Caki2 (cell line): ENCODE measurements around the gene LRRC27. TPM values are rescaled to one million over a fixed set of nuclear protein-coding genes. Genes with fewer than 3 reads are reported as not detected.
A peak's percentile ranks its signal among the peaks of the same experiment; 100 is the strongest.
"Not testable (repeated sequence)": the region's sequence is repeated elsewhere in the genome, so short reads cannot be mapped to it uniquely, and the experiment has no call there.

Experiments
- DNase-seq: peaks from one replicate; pipeline ENCODE4 v3.0.0-alpha.2; 2015; ENCODE audit warnings: low read depth
- in situ Hi-C: cut with HindIII; loops from 2 replicates; pipeline ENCODE4 v1.10.0; 2016; ENCODE audit warnings: low sequenced_read_pairs, low pct_unique_long_range_greater_than_20kb, mixed read lengths
- total RNA-seq: library from RNA; depleted of rRNA; stranded (reverse); fragments of >200 nt; shearing (Covaris generic); gene quantifications from 2 replicates; pipeline ENCODE4 v1.2.3, GENCODE V29; 2014; ENCODE audit warnings: low replicate concordance

The LRRC27 gene
- total RNA-seq, 1 experiment from 2014 or later = 13.6 TPM

- DNase-seq = no peak
- in situ Hi-C loops = no loop called here
These were observed 15.9 kb downstream of the LRRC27 start for GRCh38 chr10:132347931-132348267.

- DNase-seq = no peak
- in situ Hi-C loops = no loop called here
These were observed 17.8 kb downstream of the LRRC27 start for GRCh38 chr10:132349766-132350165.

- in situ Hi-C loops = no loop called here
- DNase-seq = no peak
These were observed 18.4 kb downstream of the LRRC27 start for GRCh38 chr10:132350391-132350790.

- in situ Hi-C loops = no loop called here
- no peak for DNase-seq
These were observed 19.0 kb downstream of the LRRC27 start for GRCh38 chr10:132350946-132351345.

- in situ Hi-C loops = no loop called here
- DNase-seq = no peak
These were observed 19.6 kb downstream of the LRRC27 start for GRCh38 chr10:132351611-132352010.

- DNase-seq = peak; percentile 43
- in situ Hi-C loops = not testable (repeated sequence)
These were observed 20.7 kb downstream of the LRRC27 start for GRCh38 chr10:132352462-132353308.

- DNase-seq = no peak
- in situ Hi-C loops = no loop called here
These were observed 21.7 kb downstream of the LRRC27 start for GRCh38 chr10:132353456-132354355.

- in situ Hi-C loops = no loop called here
- no peak for DNase-seq
These were observed 22.5 kb downstream of the LRRC27 start for GRCh38 chr10:132354356-132355094.

- DNase-seq = no peak
- in situ Hi-C loops = no loop called here
These were observed 23.3 kb downstream of the LRRC27 start for GRCh38 chr10:132355297-132355696.

GRCh38 chr10:132355754-132356153 lies 23.8 kb downstream of the LRRC27 start:
- DNase-seq = no peak
- in situ Hi-C loops = no loop called here

- in situ Hi-C loops = no loop called here
These were observed 24.7 kb downstream of the LRRC27 start for GRCh38 chr10:132356621-132357195.

GRCh38 chr10:132357286-132358058 lies 25.5 kb downstream of the LRRC27 start:
- in situ Hi-C loops = no loop called here

More at GRCh38 chr10:132356621-132357195, 24.7 kb downstream of the LRRC27 start:
- no peak for DNase-seq

GRCh38 chr10:132359305-132360040 lies 27.5 kb downstream of the LRRC27 start:
- in situ Hi-C loops = no loop called here

More at GRCh38 chr10:132357286-132358058, 25.5 kb downstream of the LRRC27 start:
- no peak for DNase-seq

GRCh38 chr10:132360766-132361447 lies 28.9 kb downstream of the LRRC27 start:
- DNase-seq = no peak
- in situ Hi-C loops = no loop called here

More at GRCh38 chr10:132359305-132360040, 27.5 kb downstream of the LRRC27 start:
- DNase-seq = no peak

- in situ Hi-C loops = no loop called here
- no peak for DNase-seq
These were observed 29.6 kb downstream of the LRRC27 start for GRCh38 chr10:132361581-132362101.

GRCh38 chr10:132362151-132362611 lies 30.2 kb downstream of the LRRC27 start:
- in situ Hi-C loops = no loop called here
- DNase-seq = no peak
